HL-60 (cell line): ENCODE results near the gene NCAPD3.

Source experiments
- POLR2AphosphoS5 ChIP-seq: IDR thresholded peaks from 2 replicates; pipeline ENCODE4 v1.6.1; 2012; ENCODE audit warnings: low read depth
- TF ChIP-seq, protein P1 (sequence below): IDR thresholded peaks from one replicate; pipeline ENCODE4 v1.5.1; 2011; ENCODE audit warnings: low read length, control low read depth, inconsistent platforms; ENCODE audit not compliant: insufficient read depth

- TF ChIP-seq, protein P1, sequence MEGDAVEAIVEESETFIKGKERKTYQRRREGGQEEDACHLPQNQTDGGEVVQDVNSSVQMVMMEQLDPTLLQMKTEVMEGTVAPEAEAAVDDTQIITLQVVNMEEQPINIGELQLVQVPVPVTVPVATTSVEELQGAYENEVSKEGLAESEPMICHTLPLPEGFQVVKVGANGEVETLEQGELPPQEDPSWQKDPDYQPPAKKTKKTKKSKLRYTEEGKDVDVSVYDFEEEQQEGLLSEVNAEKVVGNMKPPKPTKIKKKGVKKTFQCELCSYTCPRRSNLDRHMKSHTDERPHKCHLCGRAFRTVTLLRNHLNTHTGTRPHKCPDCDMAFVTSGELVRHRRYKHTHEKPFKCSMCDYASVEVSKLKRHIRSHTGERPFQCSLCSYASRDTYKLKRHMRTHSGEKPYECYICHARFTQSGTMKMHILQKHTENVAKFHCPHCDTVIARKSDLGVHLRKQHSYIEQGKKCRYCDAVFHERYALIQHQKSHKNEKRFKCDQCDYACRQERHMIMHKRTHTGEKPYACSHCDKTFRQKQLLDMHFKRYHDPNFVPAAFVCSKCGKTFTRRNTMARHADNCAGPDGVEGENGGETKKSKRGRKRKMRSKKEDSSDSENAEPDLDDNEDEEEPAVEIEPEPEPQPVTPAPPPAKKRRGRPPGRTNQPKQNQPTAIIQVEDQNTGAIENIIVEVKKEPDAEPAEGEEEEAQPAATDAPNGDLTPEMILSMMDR, result no peak
- TF ChIP-seq POLR2AphosphoS5, result no peak
These were observed 36.7 kb upstream of the NCAPD3 start for GRCh38 chr11:134260503-134260902.
